Gastrocnemius medialis (tissue), 4 donors: ENCODE measurements around the gene SIK2.

Source experiments
- CTCF ChIP-seq, 5 experiments: fragments of 450-650 bp in 3 of 5; fragments of 200-600 bp in 2 of 5; sonication (generic) in 2 of 5; IDR thresholded peaks in 4 of 5; conservative IDR thresholded peaks in 1 of 5; 1 replicate in 4 of 5; 2 replicates in 1 of 5; pipeline ENCODE4 v1.5.1; 2016 to 2019; ENCODE audit warnings: antibody characterized with exemption in 5 of 5, mild to moderate bottlenecking in 3 of 5, moderate library complexity in 3 of 5
- POLR2A ChIP-seq, 2 donors: fragments of 450-650 bp; IDR thresholded peaks; one replicate each; pipeline ENCODE4 v1.6.1; 2017; ENCODE audit warnings: antibody characterized with exemption in 2 of 2, mild to moderate bottlenecking in 2 of 2, moderate library complexity in 2 of 2

- TF ChIP-seq CTCF (IDR thresholded peaks at IDR 0.05 in 4 of 5, conservative IDR thresholded peaks at IDR 0.05 in 1 of 5) = no peak
- TF ChIP-seq POLR2A (IDR thresholded peaks at IDR 0.05) = no peak
Observed at GRCh38 chr11:111603611-111604130, 1.4 kb downstream of the SIK2 start.
